Midbrain (tissue), 1 donor: ENCODE results near the gene EPOP.

Experiments used
- DNase-seq: peaks from one replicate; lab custom pipeline; 2025; lab: John Stamatoyannopoulos, UW

Gene EPOP

DNA sequence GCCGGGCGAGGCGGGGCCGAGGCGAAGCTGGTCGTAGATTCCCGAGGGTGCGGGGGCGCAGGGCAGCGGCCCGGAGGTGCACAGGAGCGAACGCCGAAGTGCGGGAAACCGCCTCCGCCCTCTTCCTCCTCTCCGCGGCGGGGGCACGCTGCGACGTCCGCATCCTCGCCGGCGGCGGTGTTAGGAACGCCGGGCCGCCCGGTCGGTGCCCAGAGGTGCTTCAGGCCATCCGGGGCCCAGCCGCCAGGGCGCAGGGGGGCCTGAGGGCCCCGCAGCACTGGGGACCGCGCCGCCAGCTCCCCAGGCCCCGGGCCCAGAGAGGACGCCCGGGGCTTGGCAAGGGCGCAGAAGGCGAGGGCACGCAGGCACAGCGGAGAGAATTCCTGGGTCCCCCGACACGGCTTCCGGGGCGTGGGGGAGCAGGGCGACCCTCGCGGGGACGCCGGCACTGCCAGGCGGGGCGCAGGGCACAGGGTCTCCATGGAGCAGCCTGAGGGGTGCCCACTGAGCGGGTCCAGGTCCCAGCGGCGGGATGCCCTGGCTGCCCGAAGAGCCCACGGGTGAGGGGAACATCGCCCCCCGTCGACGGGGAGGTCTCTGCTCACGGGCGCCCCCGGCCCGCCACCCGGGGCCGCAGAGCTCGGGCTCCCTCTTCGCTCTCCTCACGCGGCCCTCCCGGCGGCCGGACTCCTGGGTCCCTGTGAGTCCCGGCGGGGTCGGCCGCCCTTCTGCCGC lies 576 bp downstream of the EPOP start:
- no peak for DNase-seq

DNA sequence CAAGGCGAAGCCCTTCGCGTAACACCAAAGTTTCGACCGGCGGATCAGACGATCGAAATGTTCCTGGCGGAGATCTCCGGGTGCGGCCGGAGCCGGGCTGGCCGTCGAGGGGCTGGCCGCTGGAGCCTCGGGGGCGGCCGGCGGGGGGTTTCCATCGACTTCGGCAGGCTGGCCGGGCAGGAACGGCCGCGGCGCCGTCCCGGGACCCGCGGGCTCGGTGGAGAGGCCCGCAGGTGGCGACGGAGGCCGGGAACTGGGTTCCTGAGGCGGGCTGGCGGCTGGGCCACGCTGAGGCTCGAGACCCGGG lies 1.1 kb downstream of the EPOP start:
- DNase-seq = no peak

DNA sequence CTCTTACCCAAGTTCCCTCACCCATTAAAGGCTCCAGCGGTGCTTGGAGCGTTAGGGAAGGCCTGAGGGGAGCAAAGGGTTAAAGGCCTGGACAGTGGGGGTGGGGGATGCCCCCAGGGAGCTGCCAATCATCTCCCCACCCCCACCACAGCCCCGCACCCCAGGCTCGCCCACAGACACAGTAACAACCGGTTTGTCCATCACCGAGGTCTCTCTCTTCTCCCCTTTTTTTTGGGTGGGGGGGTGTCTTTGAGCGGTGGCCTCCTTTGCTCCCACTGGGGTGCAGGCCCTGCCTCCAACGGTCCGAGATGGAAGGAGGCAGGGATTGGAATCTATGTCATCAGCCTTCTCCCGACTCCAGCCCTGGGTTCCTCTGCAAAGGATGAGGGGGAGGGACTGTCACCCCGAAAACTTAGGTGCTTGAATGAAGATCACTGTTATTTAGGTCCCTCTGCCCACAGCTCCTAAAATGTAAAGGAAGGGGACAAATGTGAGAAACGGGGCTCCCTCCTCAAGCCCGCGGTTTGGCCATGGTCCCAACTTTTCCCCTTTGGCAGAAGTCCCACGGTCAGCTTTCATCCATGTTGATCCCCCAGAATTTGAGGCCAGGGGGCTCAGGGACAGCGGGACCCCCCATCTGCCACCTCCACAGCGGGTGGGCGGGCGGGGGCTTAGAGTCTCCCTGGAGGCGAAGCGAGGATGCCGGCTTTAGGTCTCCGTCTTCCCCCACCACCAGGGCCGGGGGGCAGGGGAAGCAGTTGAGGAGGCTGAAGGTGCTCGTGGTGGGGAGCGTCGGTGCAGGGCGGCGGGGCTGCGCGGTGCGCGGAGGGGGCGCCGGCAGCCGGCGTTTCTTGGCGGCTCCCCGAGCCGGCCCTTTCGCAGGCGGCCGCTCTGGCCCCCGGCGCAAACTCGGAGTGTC lies 1.7 kb downstream of the EPOP start:
- DNase-seq = no peak

DNA sequence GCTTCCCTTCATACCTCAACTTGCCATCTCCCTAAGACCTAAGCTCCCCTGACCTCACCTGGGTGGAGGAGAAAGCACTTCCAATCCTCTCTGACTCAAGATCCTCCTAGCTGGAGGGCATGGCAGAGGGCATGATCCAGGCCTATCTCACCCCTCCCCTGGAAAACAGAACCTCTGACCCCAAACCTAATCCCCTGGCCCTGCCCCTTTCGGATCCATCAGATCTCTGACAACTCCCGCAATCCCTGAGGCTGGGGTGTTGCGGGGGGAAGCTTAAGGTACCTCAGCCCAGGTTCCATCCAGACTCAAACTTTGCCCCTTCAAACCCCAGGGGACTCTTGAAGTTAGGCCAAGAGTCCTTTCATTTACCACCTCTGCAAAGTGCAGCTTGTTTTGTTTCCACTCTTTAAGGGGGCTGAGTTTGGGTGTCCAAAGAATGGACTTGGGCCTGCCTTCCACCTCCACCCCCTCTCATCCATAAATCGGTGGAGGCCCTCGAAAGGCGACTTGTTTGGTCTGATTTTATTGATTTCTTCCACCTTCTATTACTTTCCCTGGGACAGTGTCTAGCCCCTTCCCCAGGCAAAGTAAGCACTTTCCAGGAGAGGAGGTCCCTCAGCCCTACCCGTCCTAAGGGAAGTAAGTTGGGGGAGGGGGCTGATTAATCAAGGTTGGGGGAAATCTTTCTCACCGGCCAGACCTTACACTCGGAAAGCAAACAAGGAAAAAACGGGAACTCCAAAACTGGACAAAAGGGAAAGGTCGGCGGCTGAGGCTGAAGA lies 2.6 kb downstream of the EPOP start:
- DNase-seq = no peak

DNA sequence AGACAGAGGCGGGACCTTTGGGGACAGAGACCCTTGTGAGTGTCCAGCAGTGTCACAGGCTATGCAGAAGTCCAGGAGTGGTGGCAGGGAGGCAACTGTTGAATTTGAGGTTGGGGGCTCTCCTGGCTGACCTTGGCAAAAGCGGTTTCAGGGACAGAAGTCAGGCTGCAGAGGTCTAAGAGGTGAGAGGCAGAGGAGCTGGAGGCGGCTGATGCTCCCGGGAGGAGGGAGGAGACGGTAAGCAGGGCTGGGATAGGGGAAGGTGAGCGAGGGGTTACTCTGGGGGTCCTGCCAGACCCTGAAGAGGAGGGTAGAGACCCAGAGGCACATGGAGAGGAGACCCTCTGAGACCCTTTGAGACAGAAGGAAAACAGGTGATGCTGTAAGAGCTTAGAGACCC lies 5.2 kb downstream of the EPOP start:
- DNase-seq = no peak

DNA sequence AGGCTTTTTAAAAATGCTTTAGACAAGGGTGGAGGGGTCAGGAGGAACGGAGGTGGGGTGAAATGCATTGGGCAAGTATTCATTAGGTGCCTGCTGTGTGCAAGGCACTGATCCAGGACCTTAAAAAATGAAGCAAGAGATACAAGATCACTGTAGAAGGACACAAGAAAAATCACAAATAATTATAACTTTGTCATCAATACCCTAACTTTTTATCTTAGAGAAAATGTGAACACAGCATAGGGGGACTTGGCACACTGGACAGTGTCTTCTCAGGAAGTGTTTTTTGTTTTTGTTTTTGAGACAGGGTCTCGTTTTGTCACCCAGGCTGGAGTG lies 7.0 kb downstream of the EPOP start:
- no peak for DNase-seq

DNA sequence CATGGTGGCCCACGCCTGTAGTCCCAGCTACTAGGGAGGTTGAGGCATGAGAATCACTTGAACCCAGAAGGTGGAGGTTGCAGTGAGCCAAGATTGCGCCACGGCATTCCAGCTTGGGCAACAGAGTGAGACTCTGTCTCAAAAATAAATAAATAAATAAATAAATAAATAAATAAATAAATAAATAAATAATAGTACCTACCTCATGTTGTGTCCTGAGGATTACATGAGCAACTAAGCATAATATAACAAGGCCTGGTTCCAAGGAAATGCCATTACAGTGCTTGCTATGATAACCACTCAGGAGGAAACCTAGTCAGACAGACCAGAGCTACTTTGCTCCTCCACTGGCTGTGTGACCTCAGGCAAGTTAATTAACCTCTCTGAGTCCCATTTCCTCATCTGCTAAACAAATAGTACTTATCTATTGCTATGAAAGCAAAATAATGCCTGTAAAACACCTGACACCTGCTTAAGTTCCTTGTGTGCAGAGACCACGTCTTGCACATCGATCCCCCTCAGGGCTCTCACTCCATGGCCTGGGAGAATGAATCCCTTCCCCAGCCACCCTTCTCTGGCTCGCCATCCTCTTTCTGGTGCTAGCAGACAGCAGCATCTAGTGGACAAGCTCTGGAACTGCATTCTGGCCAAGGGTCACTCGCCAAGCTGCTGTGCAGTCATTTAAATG lies 7.5 kb downstream of the EPOP start:
- peak; percentile 76 for DNase-seq

DNA sequence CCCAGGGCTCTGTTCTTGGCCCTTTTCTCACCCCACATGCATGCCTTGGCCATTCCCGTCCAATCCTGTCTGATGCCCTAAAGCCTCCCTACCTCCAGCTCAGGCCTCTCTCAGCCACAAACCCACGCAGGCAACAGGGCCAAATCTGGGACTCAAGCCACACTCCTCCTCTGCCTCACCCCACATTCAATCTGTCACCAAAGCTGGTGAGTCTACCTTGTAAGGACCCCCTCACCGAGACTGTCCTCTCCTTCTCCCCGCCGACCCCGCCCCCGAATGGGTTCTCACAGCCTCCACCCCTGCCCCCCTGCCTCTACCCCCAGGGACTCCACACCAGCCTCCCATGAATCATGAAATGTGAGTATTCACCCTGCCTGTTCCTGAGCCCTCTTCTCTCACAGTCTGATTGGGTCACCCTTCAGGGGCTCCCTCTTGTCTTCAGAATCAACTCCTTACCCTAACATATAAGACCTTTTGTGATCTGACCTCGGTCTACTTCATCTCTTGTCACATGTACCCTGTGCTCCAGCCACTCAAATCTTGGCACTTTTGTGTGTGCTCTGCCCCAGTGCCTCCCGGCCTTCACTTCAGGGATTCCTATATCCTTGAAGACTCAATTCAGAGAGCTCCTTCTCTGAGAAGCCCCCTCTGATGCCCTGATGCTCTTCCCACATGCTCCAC lies 10.7 kb downstream of the EPOP start:
- DNase-seq = no peak

DNA sequence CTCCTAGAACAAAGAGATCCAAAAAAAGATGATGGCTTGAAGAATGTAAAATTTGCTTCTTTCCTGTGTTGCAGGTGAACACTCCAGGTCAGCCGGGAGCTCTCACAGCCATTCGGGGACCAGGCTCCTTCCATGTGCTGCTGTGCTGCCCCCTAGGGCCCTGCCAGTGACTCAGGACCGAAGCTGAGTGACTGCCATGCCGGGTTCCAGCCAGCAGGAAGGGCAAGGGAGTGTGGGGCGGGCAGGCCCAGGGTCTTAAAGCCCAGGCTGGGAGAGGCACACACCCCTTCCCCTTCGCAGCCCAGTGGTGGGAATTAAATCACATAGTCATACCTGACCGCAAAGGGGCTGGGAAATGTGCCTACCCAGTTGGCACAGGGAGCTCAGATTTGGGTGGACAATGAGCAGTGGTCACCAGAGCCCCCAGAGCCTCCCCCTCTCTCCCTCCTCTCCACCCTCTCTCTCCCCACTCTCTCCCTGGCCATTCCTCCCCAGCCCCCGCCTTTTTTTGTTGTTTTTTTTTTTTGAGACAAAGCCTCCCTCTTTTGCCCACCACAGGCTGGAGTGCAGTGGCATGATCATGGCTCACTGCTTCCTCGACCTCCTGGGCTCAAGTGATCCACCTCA lies 11.5 kb downstream of the EPOP start:
- peak; percentile 76 for DNase-seq

DNA sequence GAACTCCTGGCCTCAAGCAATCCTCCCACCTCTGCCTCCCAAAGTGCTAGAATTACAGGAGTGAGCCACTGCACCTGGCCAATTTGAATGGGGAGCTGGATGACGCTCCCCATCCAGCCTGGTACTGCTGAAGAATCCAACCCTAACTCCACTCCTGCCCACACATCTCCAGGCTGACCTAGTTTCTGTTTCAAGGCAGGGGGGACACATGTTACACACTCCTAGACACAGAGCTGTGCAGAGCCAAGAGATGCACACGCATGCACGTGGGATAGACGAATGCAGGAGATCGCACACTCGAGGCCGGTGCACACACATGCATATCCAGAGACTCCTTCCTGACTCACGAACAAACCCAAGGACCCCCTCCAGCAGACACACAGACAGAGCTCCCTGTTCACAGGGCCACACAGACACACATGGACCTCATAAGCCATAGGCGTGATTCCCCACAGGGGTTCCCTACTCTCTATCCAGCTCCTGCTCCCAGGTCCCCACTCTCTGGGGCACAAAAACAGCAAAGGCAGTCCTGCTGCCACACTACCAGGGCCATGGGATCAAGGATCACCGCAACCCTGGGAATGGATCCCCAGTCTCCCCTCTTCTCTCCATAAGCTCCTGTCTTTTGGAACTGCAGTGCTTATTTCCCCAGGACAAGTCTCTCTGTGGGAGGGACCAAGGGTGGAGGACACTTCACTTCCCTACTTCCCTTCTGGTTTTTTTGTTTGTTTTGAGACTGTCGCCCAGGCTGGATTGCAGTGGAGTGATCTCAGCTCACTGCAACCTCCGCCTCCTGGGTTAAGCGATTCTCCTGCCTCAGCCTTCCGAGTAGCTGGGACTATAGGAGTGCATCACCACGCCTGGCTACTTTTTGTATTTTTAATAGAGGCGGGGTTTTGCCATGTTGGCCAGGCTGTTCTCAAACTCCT lies 14.4 kb downstream of the EPOP start:
- DNase-seq = no peak

DNA sequence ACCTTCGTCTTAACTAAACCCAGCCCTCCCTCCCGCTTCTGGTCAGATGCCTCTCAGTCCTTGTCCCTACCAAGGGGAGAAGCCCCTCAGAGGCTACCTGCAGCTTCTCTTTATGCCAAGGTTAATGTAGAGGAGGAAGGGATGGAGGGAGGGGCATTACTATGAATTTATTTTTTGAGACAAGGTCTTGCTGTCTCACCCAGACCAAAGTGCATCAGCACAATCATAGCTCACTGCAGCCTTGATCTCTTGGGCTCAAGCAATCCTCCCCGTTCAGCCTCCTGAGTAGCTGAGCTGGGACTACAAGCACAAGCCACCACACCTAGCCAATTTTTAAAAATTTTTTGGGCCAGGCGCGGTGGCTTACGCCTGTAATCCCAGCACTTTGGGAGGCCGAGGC lies 15.3 kb downstream of the EPOP start:
- DNase-seq = no peak

DNA sequence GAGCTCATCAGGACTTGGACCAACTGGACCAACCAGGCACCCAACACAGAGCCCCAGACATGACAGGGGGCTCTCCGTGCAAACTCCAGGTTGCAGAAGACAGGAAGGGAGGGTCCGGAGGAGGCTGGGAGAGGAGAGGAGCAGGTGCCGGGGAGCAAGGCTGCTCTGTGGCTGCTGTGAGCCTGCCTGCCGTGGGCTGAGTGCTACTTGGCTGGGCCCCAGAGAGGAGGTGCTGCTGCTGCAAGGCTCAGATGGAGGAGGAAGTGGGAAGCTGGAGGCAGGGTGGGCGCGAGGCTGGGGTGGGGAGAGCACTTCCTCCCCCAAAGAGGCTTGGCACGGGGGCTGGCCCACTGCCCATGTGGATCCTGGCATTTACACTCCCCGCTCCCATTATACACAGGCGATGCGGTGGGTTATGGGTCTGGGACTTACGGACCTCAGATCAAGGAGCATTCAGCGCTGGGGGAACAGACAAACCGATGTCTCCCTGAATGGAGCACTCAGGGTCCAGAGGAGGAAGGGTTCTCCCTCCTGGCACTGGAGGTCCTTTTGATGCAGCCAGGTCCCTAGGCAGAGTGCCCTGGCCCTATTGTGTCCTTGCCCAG lies 15.9 kb downstream of the EPOP start:
- no peak for DNase-seq

DNA sequence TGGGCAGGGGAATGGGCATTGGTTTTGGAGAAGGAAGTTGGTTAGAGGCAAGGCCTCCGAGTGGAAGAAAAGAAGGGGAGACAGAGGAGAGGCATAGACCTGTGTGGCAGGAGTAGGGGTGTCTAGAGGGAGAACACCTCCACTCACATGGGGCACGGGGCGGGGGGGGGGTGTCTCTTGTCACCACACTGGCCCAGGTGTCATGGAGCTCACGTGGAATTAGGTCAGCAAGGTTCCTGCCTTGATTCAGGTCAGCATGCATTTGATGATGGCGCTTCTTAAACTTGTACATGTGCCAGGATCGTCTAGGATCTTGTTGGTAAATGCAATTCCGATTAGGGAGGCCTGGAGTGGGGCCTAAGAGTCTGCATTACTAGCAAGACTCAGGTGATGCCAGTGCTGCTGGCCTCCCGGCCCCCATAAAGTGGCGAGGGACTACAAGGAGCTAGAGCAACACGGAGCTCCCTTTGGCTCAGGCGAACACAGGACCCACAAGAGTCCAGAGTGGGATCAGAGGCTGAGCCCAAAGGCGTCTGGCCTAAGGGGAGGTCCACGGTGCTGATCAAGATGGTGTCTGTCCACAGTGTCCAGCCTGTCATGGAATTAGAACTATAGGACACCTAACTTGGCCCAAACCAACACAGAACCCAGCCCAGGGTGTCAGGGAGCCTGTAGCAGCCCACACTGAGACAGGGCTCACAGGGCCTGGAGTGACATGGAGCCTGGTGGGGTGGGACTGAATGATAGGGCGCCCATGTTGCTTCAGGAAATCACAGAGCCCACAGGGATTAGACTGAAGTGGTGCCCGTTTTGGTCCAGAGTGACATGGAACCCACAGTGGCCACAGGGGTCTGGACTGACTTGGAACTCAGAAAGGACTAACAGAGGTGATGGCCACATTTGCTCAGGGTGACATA lies 16.7 kb downstream of the EPOP start:
- DNase-seq = no peak

DNA sequence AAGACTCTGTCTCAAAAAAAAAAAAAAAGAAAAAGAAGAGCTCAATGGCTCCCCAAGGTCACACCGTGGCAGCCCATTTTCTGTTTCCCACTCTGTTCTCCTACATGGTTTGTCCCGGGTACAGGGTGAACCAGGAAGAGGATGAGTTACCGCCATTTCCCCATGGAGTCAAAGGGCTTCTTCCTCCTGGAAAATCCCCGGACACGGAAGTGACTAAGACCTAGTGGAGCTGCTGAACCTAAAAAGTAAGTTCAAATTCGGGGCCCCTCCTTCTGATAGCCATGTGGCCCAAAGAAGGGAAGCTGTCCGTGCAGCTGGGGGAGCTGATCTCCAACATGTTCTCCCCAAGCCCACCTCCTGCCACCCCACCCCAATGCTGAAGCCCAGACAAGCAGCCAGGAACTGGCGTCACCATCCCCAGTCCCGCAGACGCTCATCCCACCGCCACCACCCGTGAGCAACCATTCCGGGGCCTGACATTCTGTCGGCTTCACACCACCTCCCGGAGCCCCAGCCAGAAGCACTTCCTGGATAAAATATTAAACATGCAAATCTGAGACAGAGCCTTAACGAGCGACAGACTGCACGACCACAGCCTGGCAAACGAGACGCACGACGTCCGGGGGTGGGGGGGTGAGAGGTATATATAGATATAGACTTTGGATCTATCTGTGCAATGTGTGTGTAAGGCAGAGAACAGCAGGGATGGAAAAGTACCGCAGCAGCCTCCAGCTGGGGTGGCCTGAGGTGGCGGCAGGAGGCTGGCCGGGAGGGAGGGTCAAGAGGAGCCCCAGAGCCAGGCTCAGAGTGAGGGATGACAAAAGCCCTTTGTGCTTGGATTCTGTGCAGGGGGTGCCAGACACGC lies 17.6 kb downstream of the EPOP start:
- peak; percentile 75 for DNase-seq

DNA sequence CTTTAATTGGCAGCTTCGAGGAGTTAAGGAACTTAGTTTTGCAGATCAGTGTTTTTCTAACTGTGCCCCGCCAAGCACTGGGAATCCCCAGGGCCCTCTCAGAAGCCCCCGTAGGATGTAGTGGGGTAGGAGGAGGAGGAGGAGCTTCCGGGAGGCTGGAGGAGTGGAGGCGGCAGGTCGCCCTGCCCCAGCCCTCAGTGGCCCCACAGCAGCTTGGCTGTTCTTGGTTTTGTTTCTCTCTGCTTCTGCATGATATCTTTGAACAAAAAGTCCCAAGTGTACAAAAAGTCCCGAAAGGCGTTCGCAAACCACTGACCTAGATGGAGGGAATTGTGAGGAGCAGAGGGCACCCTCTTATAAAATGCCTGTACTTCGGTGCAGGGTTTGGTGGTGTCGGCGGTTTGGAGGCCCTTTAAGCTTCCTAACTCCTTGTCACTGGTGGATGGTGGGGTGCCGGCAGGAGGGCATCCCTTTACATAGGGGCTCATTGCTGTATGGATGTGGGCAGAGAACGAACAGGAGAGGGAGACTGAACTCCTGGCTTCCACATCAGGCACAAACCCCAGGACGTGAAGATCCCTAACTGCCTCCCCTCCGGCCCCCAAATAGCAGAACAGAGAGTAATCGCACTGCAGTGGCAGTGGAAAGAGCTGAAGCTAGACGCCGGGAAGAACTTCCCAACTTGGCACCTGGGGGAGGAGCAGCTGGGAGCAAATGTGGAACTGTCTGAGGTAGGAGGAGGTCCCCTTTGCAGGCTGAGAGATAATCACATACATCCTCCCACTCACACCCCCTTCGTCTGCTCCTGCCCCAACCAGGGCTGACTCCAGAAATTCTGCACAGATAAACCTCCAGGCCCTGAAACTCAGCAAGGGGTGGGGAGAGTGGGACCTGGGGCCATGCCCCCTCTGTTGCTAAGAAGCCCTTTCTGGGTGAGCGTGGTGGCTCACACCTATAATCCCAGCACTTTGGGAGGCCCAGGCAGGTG lies 20.1 kb downstream of the EPOP start:
- no peak for DNase-seq

DNA sequence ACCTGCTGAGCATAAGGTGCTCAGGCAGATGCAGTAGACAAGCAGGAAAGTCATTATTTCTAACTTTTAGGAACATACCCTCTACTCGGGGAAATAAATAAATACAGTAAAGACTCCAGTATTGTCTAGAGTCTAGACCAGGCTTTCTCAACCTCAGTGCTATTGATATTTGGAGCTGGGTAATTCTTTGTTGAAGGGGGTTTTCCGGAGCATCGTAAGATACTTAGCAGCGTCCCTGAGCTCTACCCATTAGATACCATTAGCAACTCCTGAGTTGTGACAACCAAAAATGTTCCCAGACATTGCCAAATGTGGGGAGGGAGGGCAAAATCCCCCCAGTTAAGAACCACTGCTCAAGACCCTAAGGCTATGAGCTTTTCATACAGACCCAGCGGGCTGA lies 21.1 kb downstream of the EPOP start:
- DNase-seq = no peak
